PFSK-1 (cell line): ENCODE results near the gene HAP1.

Experiments used
- FOXP2 ChIP-seq: optimal IDR thresholded peaks from 2 replicates; pipeline ENCODE3; 2011; ENCODE audit warnings: borderline replicate concordance, control low read depth, inconsistent platforms; ENCODE audit not compliant: insufficient read depth; ENCODE audit errors: extremely low read length, extremely low read depth
- POLR2AphosphoS5 ChIP-seq: IDR thresholded peaks from 2 replicates; pipeline ENCODE4 v1.6.1; 2012; ENCODE audit warnings: low read depth, mild to moderate bottlenecking, control low read depth, low read length, moderate library complexity
- SIN3A ChIP-seq: IDR thresholded peaks from 2 replicates; pipeline ENCODE4 v1.6.1; 2012; ENCODE audit warnings: mild to moderate bottlenecking, low read length, moderate library complexity, borderline replicate concordance; ENCODE audit not compliant: insufficient read depth
- TAF1 ChIP-seq: IDR thresholded peaks from 2 replicates; pipeline ENCODE4 v1.6.1; 2012; ENCODE audit warnings: low read length, control low read depth, borderline replicate concordance; ENCODE audit not compliant: insufficient read depth
- TF ChIP-seq, protein P1 (sequence below), 2 experiments: IDR thresholded peaks; 2 replicates each; pipeline versions ENCODE4 v1.6.1 to v1.8.0; 2011 to 2012; ENCODE audit warnings: low read depth in 2 of 2, low read length in 2 of 2, control low read depth in 1 of 2, inconsistent platforms in 1 of 2, mild to moderate bottlenecking in 1 of 2, moderate library complexity in 1 of 2; ENCODE audit not compliant: insufficient read depth in 1 of 2

Gene HAP1

DNA sequence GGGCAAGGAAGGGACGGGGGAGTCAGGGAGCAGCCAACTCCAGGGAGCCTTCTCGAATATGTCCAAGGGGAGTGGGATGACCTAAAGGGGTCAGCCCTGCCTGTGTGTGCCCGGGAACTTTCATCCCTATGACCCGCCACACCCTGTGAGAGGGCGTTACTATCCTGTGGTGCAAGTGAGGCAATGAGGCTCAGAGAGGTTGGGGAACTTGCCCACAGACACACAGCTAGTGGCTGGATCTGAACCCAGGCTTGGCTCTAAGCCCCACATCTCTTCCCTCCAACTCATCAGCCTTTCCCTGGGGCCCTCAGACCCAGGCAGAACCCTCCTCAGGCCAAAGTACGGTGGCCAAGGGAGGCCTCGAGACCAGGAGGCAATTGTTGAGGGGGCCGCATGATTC lies 28.9 kb upstream of the HAP1 start:
- TF ChIP-seq SIN3A (no peak), POLR2AphosphoS5 (no peak), TAF1 (no peak), FOXP2 (no peak)
- TF ChIP-seq, protein P1, sequence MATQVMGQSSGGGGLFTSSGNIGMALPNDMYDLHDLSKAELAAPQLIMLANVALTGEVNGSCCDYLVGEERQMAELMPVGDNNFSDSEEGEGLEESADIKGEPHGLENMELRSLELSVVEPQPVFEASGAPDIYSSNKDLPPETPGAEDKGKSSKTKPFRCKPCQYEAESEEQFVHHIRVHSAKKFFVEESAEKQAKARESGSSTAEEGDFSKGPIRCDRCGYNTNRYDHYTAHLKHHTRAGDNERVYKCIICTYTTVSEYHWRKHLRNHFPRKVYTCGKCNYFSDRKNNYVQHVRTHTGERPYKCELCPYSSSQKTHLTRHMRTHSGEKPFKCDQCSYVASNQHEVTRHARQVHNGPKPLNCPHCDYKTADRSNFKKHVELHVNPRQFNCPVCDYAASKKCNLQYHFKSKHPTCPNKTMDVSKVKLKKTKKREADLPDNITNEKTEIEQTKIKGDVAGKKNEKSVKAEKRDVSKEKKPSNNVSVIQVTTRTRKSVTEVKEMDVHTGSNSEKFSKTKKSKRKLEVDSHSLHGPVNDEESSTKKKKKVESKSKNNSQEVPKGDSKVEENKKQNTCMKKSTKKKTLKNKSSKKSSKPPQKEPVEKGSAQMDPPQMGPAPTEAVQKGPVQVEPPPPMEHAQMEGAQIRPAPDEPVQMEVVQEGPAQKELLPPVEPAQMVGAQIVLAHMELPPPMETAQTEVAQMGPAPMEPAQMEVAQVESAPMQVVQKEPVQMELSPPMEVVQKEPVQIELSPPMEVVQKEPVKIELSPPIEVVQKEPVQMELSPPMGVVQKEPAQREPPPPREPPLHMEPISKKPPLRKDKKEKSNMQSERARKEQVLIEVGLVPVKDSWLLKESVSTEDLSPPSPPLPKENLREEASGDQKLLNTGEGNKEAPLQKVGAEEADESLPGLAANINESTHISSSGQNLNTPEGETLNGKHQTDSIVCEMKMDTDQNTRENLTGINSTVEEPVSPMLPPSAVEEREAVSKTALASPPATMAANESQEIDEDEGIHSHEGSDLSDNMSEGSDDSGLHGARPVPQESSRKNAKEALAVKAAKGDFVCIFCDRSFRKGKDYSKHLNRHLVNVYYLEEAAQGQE (IDR thresholded peaks at IDR 0.05; ENCODE audit: insufficient read depth in 1 of 2, low read depth in 2 of 2, low read length in 2 of 2) = no peak

DNA sequence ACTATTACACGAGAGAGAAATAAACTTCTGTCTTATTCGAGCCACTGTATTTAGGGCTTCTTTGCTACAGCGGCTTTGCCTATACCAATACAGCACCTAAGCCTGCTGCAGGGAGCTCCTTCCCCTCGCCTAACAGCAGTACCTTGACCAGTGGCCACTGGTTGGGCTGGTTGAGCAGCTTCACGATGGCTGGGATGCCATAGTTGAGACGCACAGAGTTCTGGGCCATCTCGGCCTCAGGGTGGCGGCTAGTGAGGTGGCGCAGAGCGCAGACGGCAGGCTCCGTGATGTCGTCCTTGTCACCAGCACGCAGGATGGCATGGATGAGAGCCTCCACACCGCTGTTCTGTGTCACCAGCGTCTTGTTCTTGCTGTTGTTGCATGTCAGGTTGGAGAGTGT lies 28.4 kb upstream of the HAP1 start:
- TF ChIP-seq, protein P1 (IDR thresholded peaks at IDR 0.05; ENCODE audit: insufficient read depth in 1 of 2, low read depth in 2 of 2, low read length in 2 of 2) = no peak
- no peak for TF ChIP-seq FOXP2

DNA sequence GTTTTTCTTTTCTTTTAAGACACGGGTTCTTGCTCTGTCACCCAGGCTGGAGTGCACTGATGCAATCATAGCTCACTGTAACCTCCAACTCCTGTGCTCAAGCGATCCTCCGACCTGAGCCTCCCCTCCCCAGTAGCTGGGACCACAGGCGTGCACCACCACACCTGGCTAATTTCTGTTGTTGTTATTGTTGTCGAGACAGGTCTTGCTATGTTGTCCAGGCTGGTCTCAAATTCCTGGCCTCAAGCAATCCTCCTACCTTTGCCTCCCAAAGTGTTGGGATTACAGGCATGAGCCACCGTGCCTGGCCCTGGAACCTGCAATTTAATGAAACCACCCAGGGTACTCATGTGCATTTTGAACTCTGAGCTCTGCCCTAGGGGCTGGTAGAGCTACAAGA lies 27.9 kb upstream of the HAP1 start:
- TF ChIP-seq TAF1 (no peak), SIN3A (no peak), POLR2AphosphoS5 (no peak), FOXP2 (no peak)
- TF ChIP-seq, protein P1 (IDR thresholded peaks at IDR 0.05; ENCODE audit: insufficient read depth in 1 of 2, low read depth in 2 of 2, low read length in 2 of 2) = no peak

DNA sequence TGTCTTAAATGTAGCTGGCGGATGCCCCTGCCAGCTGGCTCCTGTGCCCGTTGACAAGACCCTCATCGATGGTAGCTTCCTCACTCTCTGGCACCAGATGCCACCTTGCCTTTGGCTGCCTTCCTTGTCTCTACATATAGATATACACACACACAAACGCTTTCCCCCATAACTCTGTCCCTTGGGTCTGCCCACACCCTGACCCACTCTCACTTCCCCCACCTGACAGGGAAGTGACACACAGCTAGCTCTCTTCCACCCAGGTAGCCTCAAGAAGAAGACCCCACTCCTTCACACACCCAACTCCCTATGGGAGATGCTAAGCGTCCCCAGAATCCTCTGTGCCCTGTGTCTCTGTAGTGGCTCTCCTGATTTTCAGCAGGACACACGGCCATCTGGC lies 26.4 kb upstream of the HAP1 start:
- no peak for TF ChIP-seq SIN3A
- TF ChIP-seq FOXP2 = no peak
- no peak for TF ChIP-seq POLR2AphosphoS5
- TF ChIP-seq TAF1 = no peak
- TF ChIP-seq, protein P1 (IDR thresholded peaks at IDR 0.05; ENCODE audit: insufficient read depth in 1 of 2, low read depth in 2 of 2, low read length in 2 of 2) = no peak

DNA sequence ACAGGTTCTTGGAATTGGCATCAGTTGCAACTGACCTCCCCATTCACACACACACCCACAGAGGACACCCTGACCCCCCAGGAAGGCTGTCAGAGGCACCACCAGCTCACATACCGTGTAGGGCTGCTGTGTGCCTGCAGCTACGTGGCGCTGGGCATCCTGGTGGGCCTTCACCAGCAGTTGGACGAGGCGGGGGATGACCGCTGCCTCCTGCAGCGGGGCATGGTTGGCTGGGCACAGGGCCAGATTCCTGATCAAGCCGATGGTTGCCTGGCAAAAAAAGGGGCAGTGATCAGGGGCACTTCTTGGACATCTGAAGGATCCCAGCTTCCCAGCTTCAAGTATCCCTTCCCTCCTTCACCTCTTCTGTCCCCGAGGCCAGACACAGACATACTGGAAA lies 24.2 kb upstream of the HAP1 start:
- TF ChIP-seq FOXP2 (no peak), POLR2AphosphoS5 (no peak), SIN3A (no peak), TAF1 (no peak)
- TF ChIP-seq, protein P1 (IDR thresholded peaks at IDR 0.05; ENCODE audit: insufficient read depth in 1 of 2, low read depth in 2 of 2, low read length in 2 of 2) = no peak
